NCI-H2107 treated with DMSO at 0.1 percent for 48 hours (cell line): ENCODE data around the gene DCST2.

ENCODE experiments used
- DNase-seq: peaks from one replicate; lab custom pipeline; 2025; ENCODE audit not compliant: unreplicated experiment; lab: John Stamatoyannopoulos, UW

The DCST2 gene

GRCh38 chr1:155050560-155051341, 17.2 kb upstream of the DCST2 start, which contains the start of gene ADAM15:
ADAM15 (plus strand) TSS chr1:155051316; CDS start chr1:155051387, 71 bp downstream.
- peak; percentile 47 for DNase-seq

- DNase-seq, result peak; percentile 35
Observed at GRCh38 chr1:155049651-155050559, 16.3 kb upstream of the DCST2 start.

DNA sequence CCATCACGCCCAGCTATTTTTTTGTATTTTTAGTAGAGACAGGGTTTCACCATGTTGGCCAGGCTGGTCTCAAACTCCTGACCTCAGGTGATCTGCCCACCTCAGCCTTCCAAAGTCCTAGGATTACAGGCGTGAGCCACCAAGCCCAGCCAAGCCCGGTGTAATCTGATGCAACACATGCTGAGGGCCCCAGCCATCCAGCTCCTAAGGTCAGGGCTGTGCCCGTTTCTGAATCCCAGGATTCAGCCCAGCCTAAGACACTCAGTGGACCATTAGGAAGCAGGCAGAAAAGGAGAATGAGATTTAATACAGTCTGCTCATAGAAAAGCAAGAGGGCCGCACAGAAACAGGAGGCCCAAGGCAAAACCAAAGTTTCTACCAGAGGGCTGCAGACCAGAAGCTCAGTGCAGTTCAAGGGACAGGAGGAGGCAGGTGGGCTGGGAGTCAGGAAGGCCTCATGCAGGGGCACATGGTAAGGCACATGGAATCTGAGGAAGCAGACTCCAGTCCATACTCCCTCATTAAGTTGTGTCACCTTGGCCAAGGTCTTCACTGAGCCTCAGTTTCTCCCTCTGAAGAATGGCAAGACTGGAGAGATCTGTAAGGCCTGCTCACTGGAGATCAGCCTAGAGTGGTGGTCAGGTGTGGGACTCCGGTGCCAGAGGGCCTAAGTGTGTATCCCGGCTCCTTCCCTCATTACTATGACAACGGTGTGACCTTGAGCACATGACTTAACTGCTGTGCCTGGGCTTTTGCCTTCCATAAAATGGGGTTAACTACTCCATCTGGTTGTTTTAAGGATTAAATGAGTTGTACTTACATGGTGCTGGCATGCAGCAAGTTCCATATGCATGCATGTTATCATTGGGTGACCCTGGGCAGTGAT, 15.1 kb upstream of the DCST2 start:
- DNase-seq, result no peak

GRCh38 chr1:155044812-155045657, 11.5 kb upstream of the DCST2 start:
- DNase-seq, result peak; percentile 23

- no peak for DNase-seq
Observed at GRCh38 chr1:155044365-155044764, 10.8 kb upstream of the DCST2 start.

DNA sequence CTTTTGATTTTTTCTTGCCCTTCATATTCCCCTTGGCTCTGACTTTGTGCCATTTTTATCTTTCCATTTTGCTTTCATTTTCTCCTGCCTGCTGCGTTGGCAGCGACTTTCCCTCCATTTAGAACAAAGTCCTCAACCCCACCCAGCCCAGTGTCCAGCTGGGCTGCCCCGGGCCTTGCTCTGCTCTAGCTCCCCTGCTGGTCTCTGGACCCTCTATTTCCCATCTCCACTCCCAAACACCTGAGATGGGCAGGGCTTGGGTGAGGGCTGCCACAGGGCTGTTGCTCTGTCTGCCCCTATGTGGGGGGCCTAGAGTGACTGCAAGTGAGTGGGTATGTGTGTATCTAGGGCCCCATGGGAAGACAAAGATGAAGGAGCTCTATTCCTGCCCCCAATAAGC, 10.2 kb upstream of the DCST2 start:
- no peak for DNase-seq

GRCh38 chr1:155043301-155043702, 9.7 kb upstream of the DCST2 start:
- no peak for DNase-seq

DNA sequence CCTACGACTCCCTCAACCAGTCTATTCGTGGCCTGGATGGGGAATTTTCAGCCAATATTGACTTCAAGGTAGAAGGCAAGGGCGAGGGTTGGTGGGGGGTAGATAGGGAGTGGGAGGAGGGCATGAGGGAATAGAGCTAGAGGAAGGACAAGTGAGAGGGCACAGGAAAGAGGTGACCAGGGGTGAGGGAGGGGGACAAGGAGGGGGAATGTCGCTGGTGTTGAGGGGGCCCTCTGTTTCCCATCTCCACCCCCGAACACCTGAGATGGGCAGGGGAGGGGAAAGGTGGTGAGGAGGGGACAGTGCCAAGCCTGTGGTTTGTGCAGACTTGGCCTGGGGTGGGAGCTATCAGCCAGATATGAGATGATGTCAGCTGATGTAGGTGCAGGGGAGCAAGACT, 9.2 kb upstream of the DCST2 start:
- DNase-seq, result no peak

- no peak for DNase-seq
Observed at GRCh38 chr1:155040358-155041093, 6.9 kb upstream of the DCST2 start.

GRCh38 chr1:155039308-155039669, 5.7 kb upstream of the DCST2 start:
- no peak for DNase-seq

GRCh38 chr1:155038602-155039307, 5.2 kb upstream of the DCST2 start:
- no peak for DNase-seq

GRCh38 chr1:155037851-155038441, 4.4 kb upstream of the DCST2 start:
- no peak for DNase-seq

DNA sequence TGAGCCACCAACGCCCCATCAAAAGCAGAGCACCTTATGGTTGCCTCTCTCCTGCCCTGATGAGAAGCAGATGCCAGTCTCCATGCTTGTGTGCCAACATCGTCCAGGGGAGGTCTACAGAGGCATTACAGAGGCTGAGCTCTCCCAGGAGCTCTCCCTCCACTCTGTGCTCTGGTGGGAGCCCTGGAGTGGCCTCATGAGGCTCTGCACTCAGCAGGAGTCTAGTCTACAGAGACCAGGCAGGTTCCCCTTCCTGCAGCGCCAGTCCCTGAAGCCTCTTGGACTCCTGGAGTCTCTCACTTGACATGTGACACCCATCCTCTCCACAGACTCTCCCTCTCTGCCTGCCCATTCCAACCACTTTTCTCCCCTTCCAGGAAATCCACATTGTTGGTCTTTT, 3.5 kb upstream of the DCST2 start:
- peak; percentile 69 for DNase-seq

DNA sequence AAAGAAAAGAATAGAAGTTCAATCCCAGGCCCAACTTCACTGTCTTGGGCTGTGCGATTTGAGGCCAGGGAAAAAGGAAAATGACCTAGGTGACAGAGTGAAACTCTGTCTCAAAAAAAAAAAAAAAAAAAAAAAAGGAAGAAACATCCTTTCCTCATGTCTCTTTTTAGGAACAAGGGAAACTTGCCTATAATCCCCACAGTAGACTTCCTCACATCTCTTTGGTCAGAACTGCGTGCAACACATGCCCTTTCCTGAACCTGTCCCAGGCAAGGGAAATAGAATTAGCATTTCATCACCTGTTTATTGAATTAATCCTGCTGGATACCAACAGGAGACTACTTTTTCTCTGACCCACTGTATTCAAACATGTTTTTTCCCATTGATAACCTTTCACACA, 2.4 kb upstream of the DCST2 start:
- no peak for DNase-seq

GRCh38 chr1:155034318-155035208, 982 bp upstream of the DCST2 start:
- DNase-seq, result no peak

DNA sequence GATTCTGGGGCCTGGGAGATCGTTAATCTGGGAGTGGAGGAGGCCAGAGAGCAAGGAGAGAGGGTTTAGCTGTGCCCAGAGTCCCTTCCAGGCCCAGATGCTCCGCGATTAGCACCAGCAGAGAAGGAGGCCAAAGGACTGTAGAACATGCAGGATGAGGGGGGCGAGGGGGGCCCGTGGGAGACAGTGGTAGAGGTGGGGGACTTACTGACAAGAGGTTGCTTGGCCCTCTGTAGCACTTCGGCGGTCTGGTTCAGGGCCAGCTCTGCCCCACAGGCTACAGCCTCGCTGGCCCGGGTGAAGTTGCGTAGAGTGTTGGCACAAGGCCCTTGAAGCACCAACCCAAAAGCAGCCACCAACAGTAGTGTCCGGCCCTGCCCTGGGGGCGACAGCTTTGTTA, 695 bp downstream of the DCST2 start:
- no peak for DNase-seq

GRCh38 chr1:155030899-155031298, 2.7 kb downstream of the DCST2 start:
- DNase-seq, result no peak
